ES-I3 (cell line): ENCODE results near the gene SLC16A1.
"Not testable (repeated sequence)": the region's sequence is repeated elsewhere in the genome, so short reads cannot be mapped to it uniquely, and the experiment has no call there.

Source experiments
- H3K36me3 ChIP-seq: 2 replicates; pipeline ENCODE4 v1.6.1; 2013; ENCODE audit warnings: mild to moderate bottlenecking, low read length, control low read depth, moderate library complexity; ENCODE audit not compliant: insufficient read depth
- H3K4me1 ChIP-seq: 2 replicates; pipeline ENCODE4 v1.6.1; 2013; ENCODE audit warnings: mild to moderate bottlenecking, control low read depth, low read length; ENCODE audit not compliant: insufficient read depth
- H3K9ac ChIP-seq: 2 replicates; pipeline ENCODE4 v1.6.1; 2013; ENCODE audit warnings: low read depth, mild to moderate bottlenecking, low read length, moderate library complexity
- H3K9me3 ChIP-seq: 2 replicates; pipeline ENCODE4 v1.6.1; 2013; ENCODE audit warnings: mild to moderate bottlenecking, low read length, moderate library complexity; ENCODE audit not compliant: control insufficient read depth, insufficient read depth

Gene SLC16A1

GRCh38 chr1:112894010-112894292 lies 62.0 kb downstream of the SLC16A1 start:
- Histone ChIP-seq H3K4me1 (no peaks in the 10 kb centered on the region), H3K36me3 (no peaks in the 10 kb centered on the region), H3K9me3 (0 out of 2 replicates have a peak, but pooled peaks cover 5% of the 10 kb centered on the region), H3K9ac (no peak overlapping the region)

- Histone ChIP-seq H3K36me3 (no peaks in the 10 kb centered on the region), H3K4me1 (no peaks in the 10 kb centered on the region), H3K9ac (no peak overlapping the region), H3K9me3 (0 out of 2 replicates have a peak, but pooled peaks cover 5% of the 10 kb centered on the region)
These were observed 62.5 kb downstream of the SLC16A1 start for GRCh38 chr1:112893288-112894009.

- not testable (repeated sequence) for H3K4me1 ChIP-seq, H3K9me3 ChIP-seq, H3K9ac ChIP-seq, H3K36me3 ChIP-seq
These were observed 66.1 kb downstream of the SLC16A1 start for GRCh38 chr1:112889906-112890305.

GRCh38 chr1:112889052-112889768 lies 66.8 kb downstream of the SLC16A1 start:
- H3K9ac ChIP-seq: no peak overlapping the region

GRCh38 chr1:112888630-112889029 lies 67.4 kb downstream of the SLC16A1 start:
- Histone ChIP-seq H3K36me3 (no peaks in the 10 kb centered on the region), H3K4me1 (peaks cover 2% of the 10 kb centered on the region; the same call in 1 of the 2 replicates), H3K9ac (no peak overlapping the region), H3K9me3 (no peaks in the 10 kb centered on the region)

More at GRCh38 chr1:112889052-112889768, 66.8 kb downstream of the SLC16A1 start:
- no peaks in the 10 kb centered on the region for H3K36me3 ChIP-seq
- no peaks in the 10 kb centered on the region for H3K9me3 ChIP-seq
- H3K4me1 ChIP-seq: peaks cover 2% of the 10 kb centered on the region; the same call in 1 of the 2 replicates

DNA sequence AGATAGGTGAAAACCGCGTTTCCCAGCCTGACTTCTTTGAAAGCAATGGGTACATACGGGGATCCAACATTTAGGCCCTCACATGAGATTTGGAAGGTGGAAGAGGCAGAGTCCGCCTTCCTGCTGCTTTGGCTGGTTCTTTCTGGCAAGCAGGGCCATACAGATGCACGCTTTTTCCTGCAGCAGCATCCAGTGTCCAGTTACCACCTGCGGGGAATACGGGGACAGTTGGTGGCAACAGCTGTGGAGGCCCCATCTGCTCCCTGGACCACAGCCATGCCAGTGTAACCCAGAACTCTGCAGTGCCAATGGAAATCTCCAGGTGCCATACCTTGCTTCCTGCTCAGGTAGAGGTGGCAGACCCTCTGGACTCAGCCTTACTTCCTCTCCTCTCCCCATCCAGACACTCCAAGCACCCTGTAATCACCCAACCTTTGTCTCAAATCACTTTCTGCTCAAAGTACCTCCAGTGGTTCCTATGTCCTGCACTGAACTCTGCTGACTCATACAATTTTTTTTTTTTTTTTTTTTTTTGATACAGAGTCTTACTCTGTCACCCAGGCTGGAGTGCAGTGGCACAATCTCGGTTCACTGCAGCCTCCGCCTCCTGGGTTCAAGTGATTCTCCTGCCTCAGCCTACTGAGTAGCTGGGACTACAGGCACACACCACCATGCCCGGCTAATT lies 68.3 kb downstream of the SLC16A1 start:
- H3K9me3 ChIP-seq: no peaks in the 10 kb centered on the region
- H3K36me3 ChIP-seq: no peaks in the 10 kb centered on the region
- no peak overlapping the region for H3K9ac ChIP-seq
- peaks cover 3% of the 10 kb centered on the region; the same call in 1 of the 2 replicates for H3K4me1 ChIP-seq

- H3K9me3 ChIP-seq, H3K36me3 ChIP-seq, H3K9ac ChIP-seq: not testable (repeated sequence)
- H3K4me1 ChIP-seq: peaks cover 16% of the 10 kb centered on the region
These were observed 71.0 kb downstream of the SLC16A1 start for GRCh38 chr1:112884996-112885395.

GRCh38 chr1:112882271-112882744 lies 73.7 kb downstream of the SLC16A1 start:
- H3K9me3 ChIP-seq: no peaks in the 10 kb centered on the region
- H3K36me3 ChIP-seq: no peaks in the 10 kb centered on the region
- H3K4me1 ChIP-seq: peaks cover 22% of the 10 kb centered on the region
- H3K9ac ChIP-seq: no peak overlapping the region

GRCh38 chr1:112881742-112882127 lies 74.3 kb downstream of the SLC16A1 start:
- H3K9me3 ChIP-seq: no peaks in the 10 kb centered on the region
- H3K36me3 ChIP-seq: no peaks in the 10 kb centered on the region
- H3K4me1 ChIP-seq: peaks cover 22% of the 10 kb centered on the region
- no peak overlapping the region for H3K9ac ChIP-seq

DNA sequence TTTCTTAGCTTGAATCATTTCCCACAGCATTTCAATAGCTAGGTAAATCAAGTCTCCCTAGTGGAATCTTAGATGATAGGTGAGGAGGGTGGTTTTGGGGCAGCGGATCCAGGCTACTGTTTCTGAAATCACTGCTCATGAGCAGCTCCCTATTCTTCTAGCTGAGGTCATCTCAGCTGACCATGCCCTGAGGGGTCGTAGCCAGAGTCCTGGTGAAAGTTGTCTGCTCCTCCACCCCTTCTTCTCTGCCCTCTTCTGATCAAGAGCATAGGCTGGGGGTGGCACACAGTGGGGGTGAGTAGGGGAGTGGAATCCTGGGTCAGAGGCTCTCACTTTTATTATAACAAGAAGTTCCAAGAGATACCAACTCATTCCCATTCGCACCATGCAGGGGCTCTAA lies 76.2 kb downstream of the SLC16A1 start:
- Histone ChIP-seq H3K9ac (no peak overlapping the region), H3K9me3 (no peaks in the 10 kb centered on the region), H3K36me3 (no peaks in the 10 kb centered on the region), H3K4me1 (peaks cover 20% of the 10 kb centered on the region)

- Histone ChIP-seq H3K4me1 (peaks cover 28% of the 10 kb centered on the region), H3K9ac (no peak overlapping the region)
These were observed 77.7 kb downstream of the SLC16A1 start for GRCh38 chr1:112878321-112878720.

DNA sequence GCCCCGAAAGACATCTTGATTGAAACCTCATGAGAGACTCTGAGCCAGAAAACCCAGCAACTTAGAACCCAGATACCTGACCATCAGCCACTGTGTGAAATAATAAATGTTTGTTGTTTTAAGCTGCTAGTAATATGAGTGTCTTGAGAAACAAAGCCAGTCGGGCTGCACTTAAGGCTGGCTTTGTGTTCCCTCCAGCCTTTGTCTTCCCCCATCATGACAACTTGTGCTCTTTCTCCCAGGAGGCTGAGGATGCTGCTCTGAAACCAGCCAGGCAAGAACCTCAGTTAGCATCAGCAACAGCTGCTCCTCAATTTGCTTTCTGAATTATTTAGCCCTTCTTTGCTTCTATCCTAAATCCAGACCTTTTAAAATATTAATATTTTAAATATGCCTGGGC lies 78.2 kb downstream of the SLC16A1 start:
- Histone ChIP-seq H3K36me3 (no peaks in the 10 kb centered on the region), H3K9ac (no peak overlapping the region), H3K4me1 (peaks cover 31% of the 10 kb centered on the region), H3K9me3 (no peaks in the 10 kb centered on the region)

More at GRCh38 chr1:112878321-112878720, 77.7 kb downstream of the SLC16A1 start:
- H3K36me3 ChIP-seq: no peaks in the 10 kb centered on the region
- H3K9me3 ChIP-seq: no peaks in the 10 kb centered on the region

- H3K4me1 ChIP-seq: peaks cover 27% of the 10 kb centered on the region
- H3K36me3 ChIP-seq: no peaks in the 10 kb centered on the region
- H3K9me3 ChIP-seq: no peaks in the 10 kb centered on the region
- no peak overlapping the region for H3K9ac ChIP-seq
These were observed 79.7 kb downstream of the SLC16A1 start for GRCh38 chr1:112876315-112876714.

DNA sequence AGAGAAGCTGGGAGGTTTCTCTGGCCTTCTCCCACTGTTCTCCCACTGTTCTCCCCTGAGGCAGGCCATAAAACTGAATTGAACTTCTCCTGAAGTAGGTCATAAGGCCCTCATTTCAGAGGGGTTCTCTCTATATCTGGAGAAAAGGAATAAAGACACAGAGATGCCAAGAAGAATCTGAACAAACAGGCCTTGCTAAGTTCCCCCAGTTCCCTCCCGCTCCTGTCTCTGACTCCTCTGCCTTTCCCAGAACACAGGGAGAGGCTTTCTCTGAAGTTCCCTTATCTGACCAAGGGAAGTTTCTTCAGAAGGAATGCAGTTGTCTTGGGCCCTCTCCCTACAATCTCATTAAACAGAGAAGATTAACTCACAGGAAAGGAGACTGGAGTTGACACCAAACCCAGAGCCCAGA lies 83.4 kb downstream of the SLC16A1 start:
- Histone ChIP-seq H3K9me3 (no peaks in the 10 kb centered on the region), H3K4me1 (peaks cover 23% of the 10 kb centered on the region), H3K9ac (no peak overlapping the region), H3K36me3 (no peaks in the 10 kb centered on the region)
